Measurements from ENCODE around the gene LY6G6C. TPM values are rescaled to one million over a fixed set of nuclear protein-coding genes. Genes with fewer than 3 reads are reported as not detected.
A peak's percentile ranks its signal among the peaks of the same experiment; 100 is the strongest.

The LY6G6C gene
- total and polyA plus RNA-seq, 2 of the 13 experiments (the other 11 are each of a cell fraction or from before 2014, with no cell fraction given) = 0.15 TPM; not detected in 1

DNA sequence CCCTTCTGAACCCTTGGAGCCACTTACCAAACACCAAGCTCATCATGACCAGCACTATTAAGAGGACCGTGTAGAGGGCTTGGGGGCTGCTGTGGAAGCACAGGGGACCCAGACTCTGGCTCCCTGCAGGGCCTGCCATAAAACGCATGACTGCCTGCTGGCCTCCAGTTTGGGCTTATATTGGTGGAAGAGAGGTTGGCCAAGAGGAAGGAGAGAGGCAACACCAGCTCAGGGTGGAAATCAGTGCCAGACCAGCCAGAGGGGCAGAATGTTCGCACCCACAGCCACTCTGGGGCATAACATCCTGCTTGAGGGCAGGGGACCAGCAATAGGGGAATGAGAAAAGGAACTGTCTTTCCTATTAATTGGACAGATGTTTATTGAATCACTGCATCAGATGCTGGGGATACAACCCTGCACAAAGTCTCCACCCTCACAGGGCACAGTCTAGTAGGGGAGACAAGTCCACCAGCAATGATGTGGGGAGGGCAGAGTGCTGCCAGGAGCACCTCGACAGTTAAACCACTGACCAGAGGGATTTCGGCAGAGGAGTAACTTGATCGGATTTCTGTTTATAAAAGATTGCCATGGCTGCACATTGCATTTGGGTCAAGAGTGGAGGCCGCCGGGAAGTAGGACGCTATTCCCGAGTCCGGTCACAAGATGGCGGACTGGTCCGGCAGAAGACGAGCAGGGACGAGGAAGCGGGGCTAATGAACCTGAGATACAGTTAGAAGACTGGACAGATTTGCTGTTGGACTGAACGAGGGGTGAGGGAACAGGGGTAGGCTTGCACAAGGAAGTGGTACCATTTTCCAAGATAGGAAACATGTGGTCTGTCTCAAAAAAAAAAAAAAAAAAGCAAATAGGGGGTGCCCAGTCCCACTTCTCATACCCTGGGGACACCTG lies 41.1 kb downstream of the LY6G6C start, which contains the start of gene LY6G5C (continued):
- TF ChIP-seq, protein P1, sequence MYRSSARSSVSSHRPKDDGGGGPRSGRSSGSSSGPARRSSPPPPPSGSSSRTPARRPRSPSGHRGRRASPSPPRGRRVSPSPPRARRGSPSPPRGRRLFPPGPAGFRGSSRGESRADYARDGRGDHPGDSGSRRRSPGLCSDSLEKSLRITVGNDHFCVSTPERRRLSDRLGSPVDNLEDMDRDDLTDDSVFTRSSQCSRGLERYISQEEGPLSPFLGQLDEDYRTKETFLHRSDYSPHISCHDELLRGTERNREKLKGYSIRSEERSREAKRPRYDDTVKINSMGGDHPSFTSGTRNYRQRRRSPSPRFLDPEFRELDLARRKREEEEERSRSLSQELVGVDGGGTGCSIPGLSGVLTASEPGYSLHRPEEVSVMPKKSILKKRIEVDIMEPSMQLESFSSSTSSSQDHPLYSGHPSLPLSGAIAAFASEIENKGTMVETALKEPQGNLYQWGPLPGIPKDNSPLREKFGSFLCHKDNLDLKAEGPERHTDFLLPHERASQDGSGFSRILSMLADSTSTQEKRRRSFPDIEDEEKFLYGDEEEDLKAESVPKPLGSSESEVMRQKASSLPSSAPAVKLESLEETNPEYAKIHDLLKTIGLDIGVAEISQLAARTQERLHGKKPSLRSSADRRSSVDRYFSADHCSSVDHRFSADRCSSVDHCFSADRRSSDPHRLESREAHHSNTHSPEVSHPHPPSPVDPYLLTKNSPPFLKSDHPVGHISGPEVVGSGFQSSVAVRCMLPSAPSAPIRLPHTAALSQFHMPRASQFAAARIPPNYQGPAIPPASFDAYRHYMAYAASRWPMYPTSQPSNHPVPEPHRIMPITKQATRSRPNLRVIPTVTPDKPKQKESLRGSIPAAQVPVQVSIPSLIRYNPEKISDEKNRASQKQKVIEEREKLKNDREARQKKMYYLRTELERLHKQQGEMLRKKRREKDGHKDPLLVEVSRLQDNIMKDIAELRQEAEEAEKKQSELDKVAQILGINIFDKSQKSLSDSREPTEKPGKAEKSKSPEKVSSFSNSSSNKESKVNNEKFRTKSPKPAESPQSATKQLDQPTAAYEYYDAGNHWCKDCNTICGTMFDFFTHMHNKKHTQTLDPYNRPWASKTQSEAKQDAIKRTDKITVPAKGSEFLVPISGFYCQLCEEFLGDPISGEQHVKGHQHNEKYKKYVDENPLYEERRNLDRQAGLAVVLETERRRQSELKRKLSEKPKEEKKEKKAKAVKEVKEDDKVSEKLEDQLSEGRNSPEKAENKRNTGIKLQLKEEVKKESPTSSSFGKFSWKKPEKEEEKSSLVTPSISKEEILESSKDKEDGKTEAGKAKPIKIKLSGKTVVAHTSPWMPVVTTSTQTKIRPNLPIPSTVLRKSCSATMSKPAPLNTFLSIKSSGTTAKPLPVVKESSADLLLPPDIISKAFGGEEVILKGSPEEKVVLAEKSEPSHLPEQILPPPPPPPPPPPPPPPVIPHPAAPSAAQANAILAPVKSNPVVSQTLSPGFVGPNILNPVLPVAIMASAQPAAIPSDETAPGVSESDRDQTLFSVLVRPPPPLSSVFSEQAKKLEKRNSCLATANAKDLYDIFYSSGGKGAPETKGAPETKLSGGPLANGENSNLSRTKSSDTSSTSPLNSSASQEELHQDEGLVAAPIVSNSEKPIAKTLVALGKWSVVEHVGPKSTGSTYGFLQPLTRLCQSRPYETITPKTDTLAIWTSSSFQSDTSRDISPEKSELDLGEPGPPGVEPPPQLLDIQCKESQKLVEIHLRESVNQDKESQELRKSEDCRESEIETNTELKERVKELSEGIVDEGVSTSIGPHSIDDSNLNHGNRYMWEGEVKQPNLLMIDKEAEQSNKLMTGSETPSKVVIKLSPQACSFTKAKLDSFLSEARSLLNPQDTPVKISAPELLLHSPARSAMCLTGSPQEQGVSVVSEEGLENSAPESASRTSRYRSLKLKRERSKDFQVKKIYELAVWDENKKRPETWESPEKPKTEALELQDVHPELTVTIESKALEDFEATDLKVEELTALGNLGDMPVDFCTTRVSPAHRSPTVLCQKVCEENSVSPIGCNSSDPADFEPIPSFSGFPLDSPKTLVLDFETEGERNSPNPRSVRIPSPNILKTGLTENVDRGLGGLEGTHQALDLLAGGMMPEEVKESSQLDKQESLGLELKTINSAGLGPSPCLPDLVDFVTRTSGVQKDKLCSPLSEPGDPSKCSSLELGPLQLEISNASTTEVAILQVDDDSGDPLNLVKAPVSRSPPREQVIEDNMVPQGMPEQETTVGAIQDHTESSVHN (CRISPR knock-in tag; IDR thresholded peaks at IDR 0.05) = no peak
- no peak for TF ChIP-seq ZNF792 (CRISPR knock-in tag; IDR thresholded peaks at IDR 0.05)
- TF ChIP-seq ZKSCAN1 (IDR thresholded peaks at IDR 0.05; ENCODE audit: low read length) = 0 out of 2 replicates have a peak, but pooled peaks have one; percentile 24
- no peak for TF ChIP-seq GPN1 (CRISPR knock-in tag; IDR thresholded peaks at IDR 0.05; ENCODE audit: borderline replicate concordance)
- TF ChIP-seq RARG (CRISPR knock-in tag; IDR thresholded peaks at IDR 0.05; ENCODE audit: low read depth) = no peak
- no peak for TF ChIP-seq ZNF713 (CRISPR knock-in tag; IDR thresholded peaks at IDR 0.05)
- no peak for TF ChIP-seq RBM22 (optimal IDR thresholded peaks at IDR 0.05; ENCODE audit: low read length)
- TF ChIP-seq NAIF1 (CRISPR knock-in tag; IDR thresholded peaks at IDR 0.05; ENCODE audit: borderline replicate concordance) = no peak
- TF ChIP-seq KLF11 (CRISPR knock-in tag; IDR thresholded peaks at IDR 0.05) = no peak
- TF ChIP-seq CBFB (CRISPR knock-in tag; IDR thresholded peaks at IDR 0.05) = 0 out of 2 replicates have a peak, but pooled peaks have one; percentile 38
- no peak for TF ChIP-seq ZNF441 (CRISPR knock-in tag; IDR thresholded peaks at IDR 0.05; ENCODE audit: borderline replicate concordance)
- TF ChIP-seq ZSCAN9 (CRISPR knock-in tag; IDR thresholded peaks at IDR 0.05; ENCODE audit: borderline replicate concordance) = peak; percentile 42; the same call in 1 of the 2 replicates
- no peak for TF ChIP-seq MZF1 (CRISPR knock-in tag; IDR thresholded peaks at IDR 0.05; ENCODE audit: borderline replicate concordance)
- no peak for TF ChIP-seq ZNF850 (CRISPR knock-in tag; conservative IDR thresholded peaks at IDR 0.05)
- TF ChIP-seq, protein P2, sequence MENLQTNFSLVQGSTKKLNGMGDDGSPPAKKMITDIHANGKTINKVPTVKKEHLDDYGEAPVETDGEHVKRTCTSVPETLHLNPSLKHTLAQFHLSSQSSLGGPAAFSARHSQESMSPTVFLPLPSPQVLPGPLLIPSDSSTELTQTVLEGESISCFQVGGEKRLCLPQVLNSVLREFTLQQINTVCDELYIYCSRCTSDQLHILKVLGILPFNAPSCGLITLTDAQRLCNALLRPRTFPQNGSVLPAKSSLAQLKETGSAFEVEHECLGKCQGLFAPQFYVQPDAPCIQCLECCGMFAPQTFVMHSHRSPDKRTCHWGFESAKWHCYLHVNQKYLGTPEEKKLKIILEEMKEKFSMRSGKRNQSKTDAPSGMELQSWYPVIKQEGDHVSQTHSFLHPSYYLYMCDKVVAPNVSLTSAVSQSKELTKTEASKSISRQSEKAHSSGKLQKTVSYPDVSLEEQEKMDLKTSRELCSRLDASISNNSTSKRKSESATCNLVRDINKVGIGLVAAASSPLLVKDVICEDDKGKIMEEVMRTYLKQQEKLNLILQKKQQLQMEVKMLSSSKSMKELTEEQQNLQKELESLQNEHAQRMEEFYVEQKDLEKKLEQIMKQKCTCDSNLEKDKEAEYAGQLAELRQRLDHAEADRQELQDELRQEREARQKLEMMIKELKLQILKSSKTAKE (CRISPR knock-in tag; IDR thresholded peaks at IDR 0.05; ENCODE audit: borderline replicate concordance) = no peak
- TF ChIP-seq, protein P3, sequence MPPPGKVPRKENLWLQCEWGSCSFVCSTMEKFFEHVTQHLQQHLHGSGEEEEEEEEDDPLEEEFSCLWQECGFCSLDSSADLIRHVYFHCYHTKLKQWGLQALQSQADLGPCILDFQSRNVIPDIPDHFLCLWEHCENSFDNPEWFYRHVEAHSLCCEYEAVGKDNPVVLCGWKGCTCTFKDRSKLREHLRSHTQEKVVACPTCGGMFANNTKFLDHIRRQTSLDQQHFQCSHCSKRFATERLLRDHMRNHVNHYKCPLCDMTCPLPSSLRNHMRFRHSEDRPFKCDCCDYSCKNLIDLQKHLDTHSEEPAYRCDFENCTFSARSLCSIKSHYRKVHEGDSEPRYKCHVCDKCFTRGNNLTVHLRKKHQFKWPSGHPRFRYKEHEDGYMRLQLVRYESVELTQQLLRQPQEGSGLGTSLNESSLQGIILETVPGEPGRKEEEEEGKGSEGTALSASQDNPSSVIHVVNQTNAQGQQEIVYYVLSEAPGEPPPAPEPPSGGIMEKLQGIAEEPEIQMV (CRISPR knock-in tag; IDR thresholded peaks at IDR 0.05; ENCODE audit: low read depth) = no peak
- TF ChIP-seq ZNF569 (CRISPR knock-in tag; IDR thresholded peaks at IDR 0.05; ENCODE audit: borderline replicate concordance) = no peak

Measured in HepG2 (cell line).